DOHH2 (cell line): ENCODE data around the gene STK32B.

Experiments
- H3F3A ChIP-seq: fragments of 200-600 bp; sonication (generic), shearing (Covaris generic); 2 replicates; pipeline ENCODE4 v1.6.0; 2016; ENCODE audit warnings: antibody characterized with exemption, mild to moderate bottlenecking; ENCODE audit not compliant: control insufficient read depth, insufficient read depth
- H3K27ac ChIP-seq: fragments of 200-600 bp; sonication (generic); 2 replicates; pipeline ENCODE4 v1.5.1; 2014; ENCODE audit warnings: low read depth, mild to moderate bottlenecking, low read length, moderate library complexity
- H3K27me3 ChIP-seq: fragments of 200-600 bp; sonication (generic); 2 replicates; pipeline ENCODE4 v1.6.1; 2014; ENCODE audit warnings: mild to moderate bottlenecking, low read length, mixed read lengths; ENCODE audit not compliant: control insufficient read depth
- H3K36me3 ChIP-seq: fragments of 200-600 bp; sonication (generic); 2 replicates; pipeline ENCODE4 v1.6.1; 2014; ENCODE audit warnings: mild to moderate bottlenecking, low read length, moderate library complexity, mixed read lengths; ENCODE audit not compliant: control insufficient read depth
- H3K4me1 ChIP-seq: fragments of 200-600 bp; sonication (generic); 2 replicates; pipeline ENCODE4 v1.6.1; 2014; ENCODE audit warnings: mild to moderate bottlenecking, low read length, mixed read lengths; ENCODE audit not compliant: control insufficient read depth
- H3K4me2 ChIP-seq: fragments of 200-600 bp; sonication (generic); 2 replicates; pipeline ENCODE4 v1.6.0; 2014; ENCODE audit warnings: mild to moderate bottlenecking, low read length, moderate library complexity
- H3K4me3 ChIP-seq: fragments of 200-600 bp; sonication (generic); 2 replicates; pipeline ENCODE4 v1.5.1; 2014; ENCODE audit warnings: mild to moderate bottlenecking, low read length, mixed read lengths
- H3K79me2 ChIP-seq: fragments of 200-600 bp; sonication (generic); 2 replicates; pipeline ENCODE4 v1.6.1; 2014; ENCODE audit warnings: mild to moderate bottlenecking, low read length, mixed read lengths; ENCODE audit not compliant: control insufficient read depth
- H3K9me2 ChIP-seq: fragments of 200-600 bp; sonication (generic); replicated peaks from 2 replicates; pipeline ENCODE4 v1.6.1; 2014; ENCODE audit warnings: mild to moderate bottlenecking, low read length, mixed read lengths; ENCODE audit not compliant: control insufficient read depth
- H3K9me3 ChIP-seq: fragments of 200-600 bp; sonication (generic); 2 replicates; pipeline ENCODE4 v1.6.1; 2014; ENCODE audit warnings: antibody characterized with exemption, low read length, mixed read lengths; ENCODE audit not compliant: control insufficient read depth, insufficient read depth
- H4K20me1 ChIP-seq: fragments of 200-600 bp; sonication (generic); 2 replicates; pipeline ENCODE4 v1.6.0; 2014; ENCODE audit warnings: low read depth, mild to moderate bottlenecking, antibody characterized with exemption, low read length, moderate library complexity; ENCODE audit not compliant: control insufficient read depth, insufficient read depth
- CTCF ChIP-seq: fragments of 200-600 bp; sonication (generic); IDR thresholded peaks from one replicate; pipeline ENCODE4 v1.5.1; 2014; ENCODE audit warnings: antibody characterized with exemption, mild to moderate bottlenecking, low read depth, low read length; ENCODE audit not compliant: poor library complexity, severe bottlenecking
- EZH2phosphoT487 ChIP-seq: fragments of 200-600 bp; sonication (generic); IDR thresholded peaks from 2 replicates; pipeline ENCODE4 v1.6.1; 2017; ENCODE audit warnings: borderline replicate concordance, mild to moderate bottlenecking, antibody characterized with exemption, low read length, moderate library complexity, mixed read lengths

STK32B gene

GRCh38 chr4:5018096-5018495 is 33.2 kb upstream of the STK32B start:
- Histone ChIP-seq H3K27ac (no peak overlapping the region), H3K79me2 (no peaks in the 10 kb centered on the region)

GRCh38 chr4:5018603-5019002 is 32.7 kb upstream of the STK32B start:
- no peaks in the 10 kb centered on the region for H3K36me3 ChIP-seq
- H3K4me2 ChIP-seq = no peak overlapping the region
- no peaks in the 10 kb centered on the region for H3K9me3 ChIP-seq
- no peak for TF ChIP-seq CTCF
- TF ChIP-seq EZH2phosphoT487 = no peak
- H3K27me3 ChIP-seq = peaks cover 36% of the 10 kb centered on the region
- H3K79me2 ChIP-seq = no peaks in the 10 kb centered on the region
- no peaks in the 10 kb centered on the region for H3K4me1 ChIP-seq
- H3K9me2 ChIP-seq = no peaks in the 10 kb centered on the region
- no peak overlapping the region for H3K4me3 ChIP-seq
- H4K20me1 ChIP-seq = no peaks in the 10 kb centered on the region
- H3K27ac ChIP-seq = no peak overlapping the region
- no peaks in the 10 kb centered on the region for H3F3A ChIP-seq

More at GRCh38 chr4:5018096-5018495, 33.2 kb upstream of the STK32B start:
- TF ChIP-seq EZH2phosphoT487 = no peak
- TF ChIP-seq CTCF = no peak
- H3K9me3 ChIP-seq = no peaks in the 10 kb centered on the region
- no peaks in the 10 kb centered on the region for H4K20me1 ChIP-seq
- peaks cover 36% of the 10 kb centered on the region for H3K27me3 ChIP-seq
- no peak overlapping the region for H3K4me3 ChIP-seq
- H3K9me2 ChIP-seq = no peaks in the 10 kb centered on the region
- H3K4me2 ChIP-seq = no peak overlapping the region
- H3K4me1 ChIP-seq = no peaks in the 10 kb centered on the region
- no peaks in the 10 kb centered on the region for H3F3A ChIP-seq
- no peaks in the 10 kb centered on the region for H3K36me3 ChIP-seq

GRCh38 chr4:5019274-5019673 is 32.0 kb upstream of the STK32B start, which contains the start of gene CYTL1:
Gene CYTL1 (minus strand): TSS chr4:5019458. CDS start chr4:5019445, 13 bp downstream.
- H3K9me3 ChIP-seq = no peaks in the 10 kb centered on the region
- no peaks in the 10 kb centered on the region for H4K20me1 ChIP-seq
- H3K4me3 ChIP-seq = no peak within 1 kb of the TSS

More at GRCh38 chr4:5019274-5019673, 32.0 kb upstream of the STK32B start, which contains the start of gene CYTL1:
- no peaks in the 10 kb centered on the region for H3K9me2 ChIP-seq
- TF ChIP-seq EZH2phosphoT487 = 0 out of 2 replicates have a peak, but pooled peaks have one; percentile 56
- TF ChIP-seq CTCF = no peak
- H3K36me3 ChIP-seq = no peaks in the 10 kb centered on the region
- no peaks in the 10 kb centered on the region for H3F3A ChIP-seq
- no peak within 1 kb of the TSS for H3K4me2 ChIP-seq
- H3K27me3 ChIP-seq = peaks cover 32% of the 10 kb centered on the region
- no peaks in the 10 kb centered on the region for H3K4me1 ChIP-seq
- H3K27ac ChIP-seq = no peak within 1 kb of the TSS
- H3K79me2 ChIP-seq = no peaks in the 10 kb centered on the region
